Measurements from ENCODE around the gene ICAM4.

Gene ICAM4

GRCh38 chr19:10290876-10291553 is 4.3 kb downstream of the ICAM4 start:
- peak; percentile 37 for DNase-seq (ENCODE audit: low spot score)

- DNase-seq (ENCODE audit: low spot score): no peak
Measured at GRCh38 chr19:10291554-10292205, 4.9 kb downstream of the ICAM4 start.

- DNase-seq (ENCODE audit: low spot score): peak; percentile 43
Measured at GRCh38 chr19:10292206-10292788, 5.5 kb downstream of the ICAM4 start.

- DNase-seq (ENCODE audit: low spot score): no peak
Measured at GRCh38 chr19:10292789-10293636, 6.3 kb downstream of the ICAM4 start.

- no peak for DNase-seq (ENCODE audit: low spot score)
Measured at GRCh38 chr19:10293637-10294367, 7.0 kb downstream of the ICAM4 start.

- no peak for DNase-seq (ENCODE audit: low spot score)
Measured at GRCh38 chr19:10294368-10294697, 7.6 kb downstream of the ICAM4 start.

GRCh38 chr19:10295305-10295846 is 8.6 kb downstream of the ICAM4 start:
- DNase-seq (ENCODE audit: low spot score): peak; percentile 70

- DNase-seq (ENCODE audit: low spot score): no peak
Measured at GRCh38 chr19:10295847-10296591, 9.3 kb downstream of the ICAM4 start.

- no peak for DNase-seq (ENCODE audit: low spot score)
Measured at GRCh38 chr19:10299545-10300458, 13.0 kb downstream of the ICAM4 start.

- DNase-seq (ENCODE audit: low spot score): no peak
Measured at GRCh38 chr19:10305139-10305806, 18.5 kb downstream of the ICAM4 start.

- no peak for DNase-seq (ENCODE audit: low spot score)
Measured at GRCh38 chr19:10306327-10306726, 19.6 kb downstream of the ICAM4 start.

GRCh38 chr19:10309423-10309822 is 22.7 kb downstream of the ICAM4 start, which contains the start of gene ZGLP1:
ZGLP1 (minus strand) TSS chr19:10309815.
- DNase-seq (ENCODE audit: low spot score): no peak

GRCh38 chr19:10315335-10316214 is 28.8 kb downstream of the ICAM4 start, which contains the start of gene FDX2:
FDX2 (minus strand) TSS chr19:10316015; CDS start chr19:10315996, 19 bp downstream.
- peak; percentile 88 for DNase-seq (ENCODE audit: low spot score)

GRCh38 chr19:10316229-10317044 is 29.7 kb downstream of the ICAM4 start:
- DNase-seq (ENCODE audit: low spot score): no peak

GRCh38 chr19:10317045-10317856 is 30.5 kb downstream of the ICAM4 start:
- DNase-seq (ENCODE audit: low spot score): no peak

GRCh38 chr19:10317857-10318462 is 31.2 kb downstream of the ICAM4 start:
- DNase-seq (ENCODE audit: low spot score): no peak

Measured in CD4-positive, alpha-beta T cell treated with Interleukin-6 at 100 ng/mL for 8 hours (primary cell).